Pancreas (tissue), 10 donors: ENCODE measurements around the gene ARHGAP28. TPM values are rescaled to one million over a fixed set of nuclear protein-coding genes. Genes with fewer than 3 reads are reported as not detected.

Experiments
- ATAC-seq, 4 donors: fragments of 200-7000 bp; cut with Tn5 transposase; one replicate each; pipeline versions ENCODE4 v1.8.0 to v1.9.1; 2020; ENCODE audit warnings: mild to moderate bottlenecking in 4 of 4, moderate library complexity in 4 of 4
- DNase-seq, 6 donors: peaks; one replicate each; pipeline ENCODE4 v3.0.0-alpha.2; 2020
- FAIRE-seq: peaks from 2 replicates; lab custom pipeline; 2012; peaks lifted over from hg19 to GRCh38; lab: Jason Lieb, UNC
- H3K27ac ChIP-seq, 4 donors: fragments of 200-600 bp; sonication (generic); 1 replicate in 3 of 4; 2 replicates in 1 of 4; pipeline versions ENCODE4 v1.5.0 to v1.8.0; 2020
- H3K27me3 ChIP-seq, 4 donors: fragments of 200-600 bp; one replicate each; pipeline ENCODE4 v1.8.0; 2021
- H3K36me3 ChIP-seq, 3 donors: fragments of 200-600 bp; sonication (generic) in 1 of 3; one replicate each; pipeline versions ENCODE4 v1.5.0 to v1.8.0; 2020 to 2021
- H3K4me1 ChIP-seq, 3 donors: fragments of 200-600 bp; one replicate each; pipeline ENCODE4 v1.8.0; 2021
- H3K4me3 ChIP-seq, 4 donors: fragments of 200-600 bp; sonication (generic) in 2 of 4; one replicate each; pipeline versions ENCODE4 v1.5.0 to v1.8.0; 2020 to 2021
- H3K9me3 ChIP-seq, 4 donors: fragments of 200-600 bp; one replicate each; pipeline ENCODE4 v1.8.0; 2021
- CTCF ChIP-seq, 4 donors: fragments of 200-600 bp; sonication (generic) in 3 of 4; IDR thresholded peaks; one replicate each; pipeline versions ENCODE4 v1.5.0 to v1.8.0; 2021; ENCODE audit warnings: antibody characterized with exemption in 4 of 4
- WGBS, 2 donors: extraction: QIAGEN DNeasy Blood & Tissue Kit; methylation state at CpG; one replicate each; pipeline ENCODE4 v1.1.7; 2013; 5-methylcytosine and 5-hydroxymethylcytosine counted together
- intact Hi-C, 3 donors: fragments of 100-400 bp; cut with DNase I; formaldehyde crosslinking; loops; one replicate each; pipeline versions ENCODE4 v1.11.1 to v1.14.2; 2022
- polyA plus RNA-seq, 2 donors: library from polyadenylated mRNA; stranded (reverse); fragments of 200-250 nt; gene quantifications; one replicate each; pipeline ENCODE4 v1.2.3, GENCODE V29; 2013
- total RNA-seq, 6 donors: library from RNA; stranded (reverse); fragmentation: NEBNext Ultra II Directional in 4 of 6; extraction: Animal tissue kit (Norgen Biotek cat#: 25700) in 4 of 6; gene quantifications; one replicate each; pipeline versions ENCODE4 v1.2.1 to v1.2.4, GENCODE V29; 2021 to 2023
- donor health status: healthy with polysubstance abuse.
- donor health status: DM: no; HTN: no; CAD: no; lungs with moderate emphysema.
- donor health status: DM: no; HTN: no; CAD: no.
- donor health status: control.
- donor health status: control.
- donor health status: Bipolar disorder and iron deficiency.
- donor health status: DM: yes; HTN: yes; CAD: no.
- donor health status: DM: no; HTN: no; CAD: no.
- donor health status: DM: no; HTN: no; CAD: no.
- donor health status: DM: yes; HTN: yes; CAD: no.

The ARHGAP28 gene
- total and polyA plus RNA-seq, 8 donors, result 0.91 to 9.9 (median 6.9) TPM

GRCh38 chr18:6741232-6741663, 11.7 kb downstream of the ARHGAP28 start:
- H3K4me3 ChIP-seq, result no peak overlapping the region
- intact Hi-C loops, result no loop called here
- WGBS, 2 donors, result 11 to 13% methylated on average over 2 of the region's 2 CpGs
- no peak for TF ChIP-seq CTCF (IDR thresholded peaks at IDR 0.05)
- H3K27ac ChIP-seq, result peak overlapping the region in 1 of 4 donors; percentile 37
- DNase-seq, result peak in 1 of 6 donors; percentile 20
- peaks cover 13 to 18% (median 17%) of the 10 kb centered on the region in 3 donors for H3K4me1 ChIP-seq
- no peaks in the 10 kb centered on the region for H3K27me3 ChIP-seq
- H3K36me3 ChIP-seq, result no peaks in the 10 kb centered on the region
- peak; percentile 34 for FAIRE-seq
- peak; percentile 50 to 92 (median 86) for ATAC-seq
- no peaks in the 10 kb centered on the region for H3K9me3 ChIP-seq

GRCh38 chr18:6741786-6742185, 12.3 kb downstream of the ARHGAP28 start:
- Histone ChIP-seq H3K4me3 (no peak overlapping the region), H3K36me3 (no peaks in the 10 kb centered on the region), H3K27me3 (no peaks in the 10 kb centered on the region), H3K4me1 (peaks cover 13 to 18% (median 15%) of the 10 kb centered on the region in 3 donors), H3K9me3 (no peaks in the 10 kb centered on the region), H3K27ac (peak overlapping the region in 1 of 4 donors; percentile 37)
- 91 to 95% methylated on average over 2 of the region's 2 CpGs for WGBS, 2 donors
- no peak for DNase-seq
- no peak for TF ChIP-seq CTCF (IDR thresholded peaks at IDR 0.05)
- no peak for ATAC-seq
- intact Hi-C loops, result no loop called here
- FAIRE-seq, result no peak

GRCh38 chr18:6743999-6744398, 14.5 kb downstream of the ARHGAP28 start:
- TF ChIP-seq CTCF (IDR thresholded peaks at IDR 0.05), result no peak
- intact Hi-C loops, result no loop called here
- FAIRE-seq (no peak), DNase-seq (no peak), ATAC-seq (no peak)
- no peak overlapping the region for H3K27ac ChIP-seq
- H3K4me1 ChIP-seq, result peaks cover 0 to 14% (median 0%) of the 10 kb centered on the region in 3 donors
- 85 to 90% methylated on average over 5 of the region's 5 CpGs for WGBS, 2 donors
- no peaks in the 10 kb centered on the region for H3K27me3 ChIP-seq
- H3K9me3 ChIP-seq, result no peaks in the 10 kb centered on the region
- no peaks in the 10 kb centered on the region for H3K36me3 ChIP-seq
- no peak overlapping the region for H3K4me3 ChIP-seq

- no peaks in the 10 kb centered on the region for H3K27me3 ChIP-seq
- no peak overlapping the region for H3K4me3 ChIP-seq
- peaks cover 0 to 14% (median 0%) of the 10 kb centered on the region in 3 donors for H3K4me1 ChIP-seq
- no peaks in the 10 kb centered on the region for H3K9me3 ChIP-seq
- H3K27ac ChIP-seq, result no peak overlapping the region
- FAIRE-seq (peak; percentile 77), ATAC-seq (no peak), DNase-seq (no peak)
- no peaks in the 10 kb centered on the region for H3K36me3 ChIP-seq
- intact Hi-C loops, result no loop called here
- 85 to 91% methylated on average over 1 of the region's 1 CpG for WGBS, 2 donors
- TF ChIP-seq CTCF (IDR thresholded peaks at IDR 0.05), result no peak
These were observed 15.4 kb downstream of the ARHGAP28 start for GRCh38 chr18:6744816-6745455.

GRCh38 chr18:6745504-6746031, 16.1 kb downstream of the ARHGAP28 start:
- intact Hi-C loops, result no loop called here

More at GRCh38 chr18:6745504-6746031, 16.1 kb downstream of the ARHGAP28 start:
- Histone ChIP-seq H3K36me3 (no peaks in the 10 kb centered on the region), H3K27me3 (no peaks in the 10 kb centered on the region), H3K9me3 (no peaks in the 10 kb centered on the region), H3K27ac (no peak overlapping the region), H3K4me1 (peaks cover 0 to 14% (median 0%) of the 10 kb centered on the region in 3 donors), H3K4me3 (no peak overlapping the region)
- ATAC-seq, result no peak
- 92 to 98% methylated on average over 5 of the region's 5 CpGs for WGBS, 2 donors
- FAIRE-seq, result no peak
- TF ChIP-seq CTCF (IDR thresholded peaks at IDR 0.05), result no peak
- no peak for DNase-seq
